IMR-90 (cell line): Measurements from ENCODE around the gene ZXDC. TPM values are rescaled to one million over a fixed set of nuclear protein-coding genes. Genes with fewer than 3 reads are reported as not detected.

Experiments
- ATAC-seq: fragments of 200-7000 bp; cut with Tn5 transposase; 2 replicates; pipeline ENCODE4 v1.9.1; 2020; ENCODE audit warnings: low read depth, mild to moderate bottlenecking, moderate library complexity
- BruUV-seq: library from RNA; stranded (reverse); fragments of 400-500 nt; replicated peaks from 2 replicates; lab custom pipeline; 2021; lab: Mats Ljungman, UMichigan
- CTCF ChIA-PET: fragments of 300-600 bp; formaldehyde crosslinking; extraction: SDS; loops from one replicate; lab custom pipeline; 2021; ENCODE audit warnings: antibody characterized with exemption; lab: Yijun Ruan, JAX
- POLR2A ChIA-PET: fragments of 300-600 bp; sonication (Branson Sonifier 250); formaldehyde crosslinking; loops from one replicate; lab custom pipeline; 2022; ENCODE audit warnings: antibody characterized with exemption; ENCODE audit not compliant: unreplicated experiment; lab: Charles Lee
- DNase-seq: peaks from one replicate; pipeline ENCODE4 v3.0.0; 2013
- H2AFZ ChIP-seq: replicated peaks from 2 replicates; pipeline ENCODE3; 2013; ENCODE audit warnings: low read length, mild to moderate bottlenecking; ENCODE audit not compliant: poor library complexity
- H2AK5ac ChIP-seq: 2 replicates; pipeline ENCODE4 v1.6.1; 2013; ENCODE audit warnings: low read depth, low read length, inconsistent platforms
- H2AK9ac ChIP-seq: replicated peaks from 2 replicates; pipeline ENCODE3; 2013; ENCODE audit warnings: mild to moderate bottlenecking, low read depth, low read length, moderate library complexity; ENCODE audit not compliant: poor library complexity
- H2BK120ac ChIP-seq: 2 replicates; pipeline ENCODE4 v1.6.1; 2013; ENCODE audit warnings: low read depth, low read length, inconsistent platforms
- H2BK15ac ChIP-seq: 3 replicates; pipeline ENCODE4 v1.6.1; 2013; ENCODE audit warnings: low read depth, low read length, inconsistent platforms
- H2BK20ac ChIP-seq: 2 replicates; pipeline ENCODE4 v1.6.1; 2013; ENCODE audit warnings: low read depth, mild to moderate bottlenecking, inconsistent platforms, low read length, moderate library complexity
- H2BK5ac ChIP-seq: 2 replicates; pipeline ENCODE4 v1.6.1; 2013; ENCODE audit warnings: mild to moderate bottlenecking, low read depth, low read length, inconsistent platforms; ENCODE audit not compliant: poor library complexity, severe bottlenecking
- H3K14ac ChIP-seq: replicated peaks from 2 replicates; pipeline ENCODE4 v1.6.1; 2013; ENCODE audit warnings: low read depth, low read length, inconsistent platforms
- H3K18ac ChIP-seq: 2 replicates; pipeline ENCODE4 v1.6.1; 2013; ENCODE audit warnings: low read depth, low read length, control low read depth
- H3K23ac ChIP-seq: 2 replicates; pipeline ENCODE4 v1.6.1; 2013; ENCODE audit warnings: low read depth, low read length, inconsistent platforms
- H3K27ac ChIP-seq: 2 replicates; pipeline ENCODE4 v1.5.1; 2013; ENCODE audit warnings: mild to moderate bottlenecking, control low read depth, low read length; ENCODE audit not compliant: insufficient read depth
- H3K27me3 ChIP-seq: 2 replicates; pipeline ENCODE4 v1.6.1; 2013; ENCODE audit warnings: low read length; ENCODE audit not compliant: control insufficient read depth, insufficient read depth
- H3K36me3 ChIP-seq: 2 replicates; pipeline ENCODE4 v1.6.1; 2013; ENCODE audit warnings: low read length, mixed read lengths; ENCODE audit not compliant: control insufficient read depth, insufficient read depth
- H3K4ac ChIP-seq: 2 replicates; pipeline ENCODE4 v1.6.1; 2013; ENCODE audit warnings: low read depth, low read length, inconsistent platforms
- H3K4me1 ChIP-seq: 2 replicates; pipeline ENCODE4 v1.6.1; 2013; ENCODE audit warnings: low read length, mixed read lengths; ENCODE audit not compliant: control insufficient read depth, insufficient read depth
- H3K4me2 ChIP-seq: 2 replicates; pipeline ENCODE4 v1.6.1; 2013; ENCODE audit warnings: low read depth, mild to moderate bottlenecking, control low read depth, low read length, moderate library complexity
- H3K4me3 ChIP-seq: 2 replicates; pipeline ENCODE4 v1.5.1; 2013; ENCODE audit warnings: low read depth, mild to moderate bottlenecking, control low read depth, low read length, moderate library complexity; ENCODE audit not compliant: insufficient read depth
- H3K56ac ChIP-seq: 2 replicates; pipeline ENCODE4 v1.6.1; 2013; ENCODE audit warnings: low read length, inconsistent platforms; ENCODE audit not compliant: insufficient read depth; ENCODE audit errors: extremely low read depth
- H3K79me1 ChIP-seq, 2 experiments: 2 replicates each; pipeline ENCODE4 v1.6.1; 2013; ENCODE audit warnings: low read length in 2 of 2, inconsistent platforms in 1 of 2, low read depth in 1 of 2
- H3K9ac ChIP-seq: 2 replicates; pipeline ENCODE4 v1.6.1; 2013; ENCODE audit warnings: low read depth, low read length, control low read depth
- H3K9me1 ChIP-seq: 2 replicates; pipeline ENCODE4 v1.6.1; 2013; ENCODE audit warnings: low read length, inconsistent platforms; ENCODE audit not compliant: insufficient read depth
- H3K9me3 ChIP-seq: 2 replicates; pipeline ENCODE4 v1.6.1; 2013; ENCODE audit warnings: low read length; ENCODE audit not compliant: control insufficient read depth, insufficient read depth
- H4K20me1 ChIP-seq: 2 replicates; pipeline ENCODE4 v1.6.1; 2013; ENCODE audit warnings: low read length, inconsistent platforms; ENCODE audit not compliant: insufficient read depth
- H4K5ac ChIP-seq: 2 replicates; pipeline ENCODE4 v1.6.1; 2013; ENCODE audit warnings: mild to moderate bottlenecking, low read depth, low read length, control low read depth
- H4K8ac ChIP-seq, 2 experiments: 2 replicates each; pipeline ENCODE4 v1.6.1; 2013; ENCODE audit warnings: low read depth in 2 of 2, low read length in 2 of 2, control low read depth in 1 of 2, inconsistent platforms in 1 of 2
- H4K91ac ChIP-seq: 2 replicates; pipeline ENCODE4 v1.6.1; 2013; ENCODE audit warnings: low read depth, low read length, inconsistent platforms; ENCODE audit not compliant: insufficient read depth
- BHLHE40 ChIP-seq: fragments of 150-350 bp; IDR thresholded peaks from 2 replicates; pipeline ENCODE4 v1.6.1; 2016; ENCODE audit warnings: mild to moderate bottlenecking, low read depth, low read length
- CEBPB ChIP-seq: IDR thresholded peaks from 2 replicates; pipeline ENCODE4 v1.6.1; 2012; ENCODE audit warnings: low read depth, low read length, improper control_type of control experiment
- CHD1 ChIP-seq: IDR thresholded peaks from 2 replicates; pipeline ENCODE4 v1.6.1; 2012; ENCODE audit warnings: low read depth, low read length, improper control_type of control experiment
- FOS ChIP-seq: fragments of 150-350 bp; IDR thresholded peaks from 2 replicates; pipeline ENCODE4 v1.6.1; 2016; ENCODE audit warnings: low read depth, low read length
- MAFK ChIP-seq: IDR thresholded peaks from 2 replicates; pipeline ENCODE4 v1.6.1; 2012; ENCODE audit warnings: low read depth, low read length, improper control_type of control experiment
- POLR2A ChIP-seq: IDR thresholded peaks from 2 replicates; pipeline ENCODE4 v1.6.1; 2012; ENCODE audit warnings: mild to moderate bottlenecking, low read depth, low read length
- RAD21 ChIP-seq: IDR thresholded peaks from 2 replicates; pipeline ENCODE4 v1.6.1; 2012; ENCODE audit warnings: low read length, improper control_type of control experiment
- RCOR1 ChIP-seq: IDR thresholded peaks from 2 replicates; pipeline ENCODE4 v1.6.1; 2012; ENCODE audit warnings: mild to moderate bottlenecking, low read length, improper control_type of control experiment; ENCODE audit not compliant: insufficient replicate concordance
- RFX5 ChIP-seq: IDR thresholded peaks from 2 replicates; pipeline ENCODE4 v1.8.0; 2012; ENCODE audit warnings: low read depth, mild to moderate bottlenecking, low read length, moderate library complexity
- SMC3 ChIP-seq: fragments of 150-350 bp; IDR thresholded peaks from 2 replicates; pipeline ENCODE4 v1.6.1; 2016; ENCODE audit warnings: low read depth, mild to moderate bottlenecking, antibody characterized with exemption, low read length, moderate library complexity
- USF2 ChIP-seq: fragments of 150-350 bp; IDR thresholded peaks from 2 replicates; pipeline ENCODE4 v1.6.1; 2017; ENCODE audit warnings: mild to moderate bottlenecking, antibody characterized with exemption, low read length, low read depth
- WGBS, 2 experiments: methylation state at CpG; one replicate each; pipeline versions ENCODE4 v1.1.5 to v1.1.7; 2013; ENCODE audit warnings: missing lambda C conversion rate in 2 of 2; ENCODE audit not compliant: insufficient read length in 1 of 2; ENCODE audit errors: extremely low coverage in 2 of 2; 5-methylcytosine and 5-hydroxymethylcytosine counted together
- dilution Hi-C: fragments of 300-500 bp; cut with HindIII; formaldehyde crosslinking; loops from one replicate; pipeline ENCODE4 v1.14.3; 2018; ENCODE audit warnings: low sequenced_read_pairs; ENCODE audit not compliant: unreplicated experiment
- in situ Hi-C: fragments of 300-500 bp; cut with MboI; formaldehyde crosslinking; loops from 3 replicates; pipeline ENCODE4 v1.14.3; 2019; ENCODE audit warnings: low sequenced_read_pairs, inconsistent platforms, mixed read lengths
- intact Hi-C: fragments of 100-400 bp; cut with micrococcal nuclease; formaldehyde crosslinking; loops from 2 replicates; pipeline ENCODE4 v1.10.0; 2022
- polyA plus RNA-seq, 3 experiments: library from polyadenylated mRNA; depleted of rRNA; stranded (reverse); fragments of >200 nt; gene quantifications; 2 replicates each; pipeline ENCODE4 v1.2.3, GENCODE V29; 2012; ENCODE audit warnings: low replicate concordance in 1 of 3
- total RNA-seq: library from RNA; depleted of rRNA; stranded (reverse); fragments of >200 nt; gene quantifications from 2 replicates; pipeline ENCODE4 v1.2.3, GENCODE V29; 2012
- TF ChIP-seq, protein P1 (sequence below): conservative IDR thresholded peaks from 2 replicates; pipeline ENCODE4 v1.5.1; 2012; ENCODE audit warnings: mild to moderate bottlenecking, low read depth, low read length, improper control_type of control experiment

The ZXDC gene
- total and polyA plus RNA-seq, 2 of the 4 experiments (the other 2 are of a cell fraction), result 11.5 to 14.3 TPM

DNA sequence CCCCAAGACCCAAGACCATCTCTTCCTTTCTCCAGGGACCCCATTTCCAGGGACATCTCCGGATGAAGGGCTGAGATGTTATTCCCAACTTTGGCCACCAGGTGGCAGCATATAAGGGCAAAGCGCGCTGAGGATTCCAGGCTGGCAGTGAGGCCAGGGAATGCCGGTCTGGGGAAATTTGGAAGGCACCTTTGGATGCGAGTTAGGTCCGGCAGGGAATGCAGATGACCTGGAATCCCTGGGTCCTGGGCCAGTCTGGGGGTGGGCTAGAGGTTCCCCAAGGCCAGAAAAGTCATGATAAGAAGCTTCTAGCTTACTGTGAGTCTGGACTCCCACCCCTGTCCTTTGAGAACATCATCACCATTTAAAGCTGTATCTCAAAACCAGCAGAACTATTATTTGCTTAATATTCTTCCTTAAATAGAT lies 46.7 kb upstream of the ZXDC start:
- Histone ChIP-seq H2BK5ac (no peak overlapping the region), H3K9me3 (no peaks in the 10 kb centered on the region), H3K9me1 (no peaks in the 10 kb centered on the region; the same call in 1 of the 2 replicates), H3K4me3 (no peak overlapping the region), H3K79me1 (no peaks in the 10 kb centered on the region), H3K9ac (no peak overlapping the region), H4K91ac (no peak overlapping the region), H3K36me3 (no peaks in the 10 kb centered on the region), H3K23ac (no peak overlapping the region), H2BK20ac (no peak overlapping the region), H3K27me3 (peaks cover 45% of the 10 kb centered on the region), H4K20me1 (no peaks in the 10 kb centered on the region), H3K4me1 (no peaks in the 10 kb centered on the region; the same call in 1 of the 2 replicates), H2BK15ac (no peak overlapping the region), H3K27ac (no peak overlapping the region), H3K4ac (no peak overlapping the region), H2AFZ (peak overlapping the region; percentile 70), H3K4me2 (no peak overlapping the region), H2AK5ac (no peak overlapping the region), H4K8ac (no peak overlapping the region), H3K56ac (no peak overlapping the region), H3K14ac (no peak overlapping the region), H2BK120ac (no peak overlapping the region), H2AK9ac (peak overlapping the region; percentile 82), H3K18ac (no peak overlapping the region), H4K5ac (no peak overlapping the region)
- ChIA-PET CTCF (interaction anchor here (0.6 to 1.8 kb wide), 4 partner anchors 9 to 933 kb away, joined by 3 to 7 read pairs (median 4); no protein-coding TSS in a partner anchor), POLR2A (no interaction called here)
- peak; percentile 72 for ATAC-seq
- TF ChIP-seq CEBPB (no peak), RAD21 (peak; percentile 78), CHD1 (no peak), USF2 (no peak), MAFK (no peak), FOS (no peak), RCOR1 (no peak), BHLHE40 (no peak), POLR2A (no peak), RFX5 (no peak), SMC3 (peak; percentile 84)
- TF ChIP-seq, protein P1, sequence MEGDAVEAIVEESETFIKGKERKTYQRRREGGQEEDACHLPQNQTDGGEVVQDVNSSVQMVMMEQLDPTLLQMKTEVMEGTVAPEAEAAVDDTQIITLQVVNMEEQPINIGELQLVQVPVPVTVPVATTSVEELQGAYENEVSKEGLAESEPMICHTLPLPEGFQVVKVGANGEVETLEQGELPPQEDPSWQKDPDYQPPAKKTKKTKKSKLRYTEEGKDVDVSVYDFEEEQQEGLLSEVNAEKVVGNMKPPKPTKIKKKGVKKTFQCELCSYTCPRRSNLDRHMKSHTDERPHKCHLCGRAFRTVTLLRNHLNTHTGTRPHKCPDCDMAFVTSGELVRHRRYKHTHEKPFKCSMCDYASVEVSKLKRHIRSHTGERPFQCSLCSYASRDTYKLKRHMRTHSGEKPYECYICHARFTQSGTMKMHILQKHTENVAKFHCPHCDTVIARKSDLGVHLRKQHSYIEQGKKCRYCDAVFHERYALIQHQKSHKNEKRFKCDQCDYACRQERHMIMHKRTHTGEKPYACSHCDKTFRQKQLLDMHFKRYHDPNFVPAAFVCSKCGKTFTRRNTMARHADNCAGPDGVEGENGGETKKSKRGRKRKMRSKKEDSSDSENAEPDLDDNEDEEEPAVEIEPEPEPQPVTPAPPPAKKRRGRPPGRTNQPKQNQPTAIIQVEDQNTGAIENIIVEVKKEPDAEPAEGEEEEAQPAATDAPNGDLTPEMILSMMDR, result peak; percentile 78
- DNase-seq, result peak; percentile 33
- intact Hi-C loops (loop anchor here (1.0 to 5.0 kb wide), 7 partner anchors 132 to 1022 kb away; partner anchors contain the start of genes PLXNA1 and TXNRD3), dilution Hi-C loops (no loop called here), in situ Hi-C loops (loop anchor here (10.0 kb wide), 1 partner anchor 932 kb away; no protein-coding TSS in a partner anchor)
- BruUV-seq, result no TSS peak
- WGBS, 2 experiments, result 9% methylated on average over 4 of the region's 6 CpGs; no CpG with 5 or more reads in 1 of the 2 experiments
